Upper lobe of left lung (tissue), 6 donors: ENCODE results near the gene PLD4. TPM values are rescaled to one million over a fixed set of nuclear protein-coding genes. Genes with fewer than 3 reads are reported as not detected.
A peak's percentile ranks its signal among the peaks of the same experiment; 100 is the strongest.

Experiments used
- ATAC-seq, 2 donors: fragments of 200-7000 bp; cut with Tn5 transposase; one replicate each; pipeline ENCODE4 v1.9.1; 2022; ENCODE audit warnings: mild to moderate bottlenecking in 2 of 2, moderate library complexity in 2 of 2; ENCODE audit not compliant: low FRiP score in 2 of 2
- DNase-seq, 2 donors: peaks; one replicate each; pipeline ENCODE4 v3.0.0-alpha.2; 2019 to 2020
- H3K27ac ChIP-seq, 4 donors: fragments of 200-600 bp; sonication (generic); one replicate each; pipeline ENCODE4 v1.5.1; 2016 to 2019
- H3K27me3 ChIP-seq, 4 donors: fragments of 200-600 bp; sonication (generic); one replicate each; pipeline ENCODE4 v1.5.1; 2017 to 2019
- H3K36me3 ChIP-seq, 4 donors: fragments of 200-600 bp; sonication (generic); one replicate each; pipeline ENCODE4 v1.5.1; 2016 to 2019
- H3K4me1 ChIP-seq, 4 donors: fragments of 200-600 bp; sonication (generic); one replicate each; pipeline ENCODE4 v1.5.1; 2018 to 2019
- H3K4me3 ChIP-seq, 4 donors: fragments of 200-600 bp; sonication (generic); one replicate each; pipeline ENCODE4 v1.5.1; 2017 to 2019; ENCODE audit warnings: mild to moderate bottlenecking in 2 of 4, moderate library complexity in 1 of 4
- H3K9me3 ChIP-seq, 4 donors: fragments of 200-600 bp; sonication (generic); one replicate each; pipeline ENCODE4 v1.5.1; 2018 to 2019
- EP300 ChIP-seq, 4 donors: sonication (generic); formaldehyde crosslinking; IDR thresholded peaks; one replicate each; pipeline ENCODE4 v1.5.1; 2017; ENCODE audit warnings: antibody characterized with exemption in 4 of 4, control low read depth in 2 of 4
- POLR2A ChIP-seq, 4 donors: fragments of 450-650 bp; IDR thresholded peaks; one replicate each; pipeline ENCODE4 v1.5.1; 2016 to 2017; ENCODE audit warnings: antibody characterized with exemption in 4 of 4, mild to moderate bottlenecking in 2 of 4
- POLR2AphosphoS5 ChIP-seq, 2 donors: sonication (generic); formaldehyde crosslinking; IDR thresholded peaks; one replicate each; pipeline ENCODE4 v1.5.1; 2017; ENCODE audit warnings: antibody characterized with exemption in 2 of 2
- WGBS, 2 donors: methylation state at CpG; one replicate each; pipeline ENCODE4 v1.1.5; 2017 to 2018; 5-methylcytosine and 5-hydroxymethylcytosine counted together
- total RNA-seq, 6 donors: library from RNA; depleted of rRNA in 4 of 6; stranded (reverse); fragments of >200 nt in 4 of 6; gene quantifications; one replicate each; pipeline versions ENCODE4 v1.1.0 to v1.2.1, GENCODE V29; 2016 to 2021
- TF ChIP-seq, protein P1 (sequence below), 6 experiments: fragments of 450-650 bp in 4 of 6; fragments of 200-600 bp in 2 of 6; sonication (generic) in 2 of 6; IDR thresholded peaks; one replicate each; pipeline ENCODE4 v1.5.1; 2016 to 2019; ENCODE audit warnings: antibody characterized with exemption in 6 of 6
- donor health status: DM: no; HTN: no; CAD: no; lungs with moderate emphysema.
- donor health status: DM: no; HTN: yes; CAD: no; lungs with severe emphysema.

PLD4 gene
- total RNA-seq, 6 donors from 2014 or later: under 0.01 to 6.1 (median 2.5) TPM; not detected in 3

DNA sequence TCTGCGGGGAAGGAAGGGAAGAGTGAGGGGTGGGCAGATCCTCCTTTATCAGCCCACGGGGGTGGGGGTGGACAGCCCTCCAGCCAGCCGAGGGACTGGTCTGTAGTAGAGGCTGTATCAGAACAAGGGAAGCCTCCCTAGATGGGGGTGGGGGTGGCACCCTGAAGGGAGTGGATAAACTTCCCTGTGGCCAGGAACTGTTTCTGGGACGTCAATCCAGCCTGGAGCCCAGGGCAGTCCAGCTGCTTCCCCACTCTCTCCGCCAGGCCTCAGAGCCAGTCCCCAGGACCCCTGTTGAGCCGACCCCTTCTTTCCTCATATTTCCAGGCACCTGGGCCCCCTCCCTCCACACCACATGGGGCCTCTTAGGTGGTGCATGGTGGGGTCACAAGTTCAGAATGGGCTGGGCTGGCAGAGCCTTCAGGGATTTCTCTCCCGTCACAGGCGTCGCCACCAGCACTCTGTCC lies 6.7 kb downstream of the PLD4 start:
- no peak for TF ChIP-seq POLR2A (IDR thresholded peaks at IDR 0.05)
- TF ChIP-seq, protein P1, sequence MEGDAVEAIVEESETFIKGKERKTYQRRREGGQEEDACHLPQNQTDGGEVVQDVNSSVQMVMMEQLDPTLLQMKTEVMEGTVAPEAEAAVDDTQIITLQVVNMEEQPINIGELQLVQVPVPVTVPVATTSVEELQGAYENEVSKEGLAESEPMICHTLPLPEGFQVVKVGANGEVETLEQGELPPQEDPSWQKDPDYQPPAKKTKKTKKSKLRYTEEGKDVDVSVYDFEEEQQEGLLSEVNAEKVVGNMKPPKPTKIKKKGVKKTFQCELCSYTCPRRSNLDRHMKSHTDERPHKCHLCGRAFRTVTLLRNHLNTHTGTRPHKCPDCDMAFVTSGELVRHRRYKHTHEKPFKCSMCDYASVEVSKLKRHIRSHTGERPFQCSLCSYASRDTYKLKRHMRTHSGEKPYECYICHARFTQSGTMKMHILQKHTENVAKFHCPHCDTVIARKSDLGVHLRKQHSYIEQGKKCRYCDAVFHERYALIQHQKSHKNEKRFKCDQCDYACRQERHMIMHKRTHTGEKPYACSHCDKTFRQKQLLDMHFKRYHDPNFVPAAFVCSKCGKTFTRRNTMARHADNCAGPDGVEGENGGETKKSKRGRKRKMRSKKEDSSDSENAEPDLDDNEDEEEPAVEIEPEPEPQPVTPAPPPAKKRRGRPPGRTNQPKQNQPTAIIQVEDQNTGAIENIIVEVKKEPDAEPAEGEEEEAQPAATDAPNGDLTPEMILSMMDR (IDR thresholded peaks at IDR 0.05): no peak
- TF ChIP-seq EP300 (IDR thresholded peaks at IDR 0.05): no peak
- TF ChIP-seq POLR2AphosphoS5 (IDR thresholded peaks at IDR 0.05): no peak
- ATAC-seq: no peak
- no peak for DNase-seq

DNA sequence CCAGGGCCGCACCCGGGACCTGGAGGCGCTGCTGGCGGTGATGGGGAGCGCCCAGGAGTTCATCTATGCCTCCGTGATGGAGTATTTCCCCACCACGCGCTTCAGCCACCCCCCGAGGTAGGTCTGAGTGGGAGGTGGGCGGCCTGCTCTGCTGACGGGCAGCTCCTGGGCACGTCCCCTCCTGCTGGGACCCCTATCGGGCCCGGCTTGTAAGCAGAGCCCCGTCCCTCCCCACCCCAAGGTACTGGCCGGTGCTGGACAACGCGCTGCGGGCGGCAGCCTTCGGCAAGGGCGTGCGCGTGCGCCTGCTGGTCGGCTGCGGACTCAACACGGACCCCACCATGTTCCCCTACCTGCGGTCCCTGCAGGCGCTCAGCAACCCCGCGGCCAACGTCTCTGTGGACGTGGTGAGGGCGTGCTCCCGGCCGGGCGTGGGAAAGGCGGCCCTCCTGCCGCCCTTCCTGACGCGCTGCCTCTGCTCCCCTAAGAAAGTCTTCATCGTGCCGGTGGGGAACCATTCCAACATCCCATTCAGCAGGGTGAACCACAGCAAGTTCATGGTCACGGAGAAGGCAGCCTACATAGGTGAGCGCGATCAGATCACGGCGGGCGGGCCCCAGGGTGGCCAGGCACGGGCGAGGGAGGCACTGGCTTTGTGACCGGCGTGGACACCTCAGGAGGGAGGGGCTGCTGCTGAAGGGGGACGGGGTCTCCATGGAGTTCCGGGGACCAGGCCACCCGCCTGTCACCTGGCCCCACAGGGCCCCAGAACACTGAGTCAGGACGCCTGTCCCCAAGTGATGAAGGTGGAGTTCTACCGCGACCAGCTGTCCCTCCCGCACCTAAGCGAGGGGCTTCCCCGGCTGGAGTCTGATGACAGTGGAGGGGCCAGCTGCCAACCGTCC lies 7.3 kb downstream of the PLD4 start:
- no peak for TF ChIP-seq POLR2A (IDR thresholded peaks at IDR 0.05)
- no peak for TF ChIP-seq EP300 (IDR thresholded peaks at IDR 0.05)
- WGBS, 2 donors: 71 to 74% methylated on average over 13 to 51 of the region's 64 CpGs
- H3K27me3 ChIP-seq: peaks cover 0 to 4% (median 0%) of the 10 kb centered on the region in 4 donors
- peak overlapping the region in 3 of 4 donors; percentile 61 to 67 (median 65) for H3K4me3 ChIP-seq
- no peaks in the 10 kb centered on the region for H3K9me3 ChIP-seq
- no peaks in the 10 kb centered on the region for H3K36me3 ChIP-seq
- peak in 1 of 2 donors; percentile 86 for DNase-seq
- peak overlapping the region in 1 of 4 donors; percentile 38 for H3K27ac ChIP-seq
- peaks cover 10 to 26% (median 13%) of the 10 kb centered on the region in 4 donors for H3K4me1 ChIP-seq
- ATAC-seq: no peak

More for the DNA sequence above, 6.7 kb downstream of the PLD4 start:
- 56 to 86% methylated on average over 3 to 8 of the region's 9 CpGs for WGBS, 2 donors
- no peak overlapping the region for H3K27ac ChIP-seq
- peaks cover 0 to 4% (median 0%) of the 10 kb centered on the region in 4 donors for H3K27me3 ChIP-seq
- H3K36me3 ChIP-seq: no peaks in the 10 kb centered on the region
- H3K4me3 ChIP-seq: no peak overlapping the region
- H3K9me3 ChIP-seq: no peaks in the 10 kb centered on the region
- peaks cover 10 to 26% (median 13%) of the 10 kb centered on the region in 4 donors for H3K4me1 ChIP-seq

DNA sequence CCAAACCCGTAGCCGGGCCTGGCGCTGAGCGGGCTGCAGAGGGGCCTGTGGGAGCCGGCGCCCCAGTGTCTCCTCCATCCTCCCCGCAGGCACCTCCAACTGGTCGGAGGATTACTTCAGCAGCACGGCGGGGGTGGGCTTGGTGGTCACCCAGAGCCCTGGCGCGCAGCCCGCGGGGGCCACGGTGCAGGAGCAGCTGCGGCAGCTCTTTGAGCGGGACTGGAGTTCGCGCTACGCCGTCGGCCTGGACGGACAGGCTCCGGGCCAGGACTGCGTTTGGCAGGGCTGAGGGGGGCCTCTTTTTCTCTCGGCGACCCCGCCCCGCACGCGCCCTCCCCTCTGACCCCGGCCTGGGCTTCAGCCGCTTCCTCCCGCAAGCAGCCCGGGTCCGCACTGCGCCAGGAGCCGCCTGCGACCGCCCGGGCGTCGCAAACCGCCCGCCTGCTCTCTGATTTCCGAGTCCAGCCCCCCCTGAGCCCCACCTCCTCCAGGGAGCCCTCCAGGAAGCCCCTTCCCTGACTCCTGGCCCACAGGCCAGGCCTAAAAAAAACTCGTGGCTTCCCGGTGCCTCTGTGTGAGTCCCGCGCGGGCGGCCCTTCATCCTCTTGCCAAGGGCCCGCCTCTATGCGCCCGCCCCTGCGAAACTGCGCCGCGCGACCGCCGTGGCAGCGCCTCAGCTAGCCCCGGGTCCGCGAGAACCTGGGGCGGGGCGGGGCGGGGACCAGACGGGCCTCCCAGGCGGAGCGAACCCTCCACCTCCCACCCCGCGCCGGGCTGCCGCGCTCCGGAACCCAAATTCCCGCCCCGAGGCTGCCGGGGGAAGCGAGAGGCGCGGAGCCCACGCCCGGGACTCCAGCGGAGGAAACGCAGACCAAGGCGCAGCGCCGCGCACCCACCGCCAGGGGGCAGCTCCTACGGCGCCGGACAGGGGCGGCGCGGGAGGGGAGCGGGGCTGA lies 8.3 kb downstream of the PLD4 start:
- H3K27me3 ChIP-seq: peaks cover 0 to 4% (median 0%) of the 10 kb centered on the region in 4 donors
- WGBS, 2 donors: 19 to 20% methylated on average over 2 to 30 of the region's 100 CpGs
- peaks cover 10 to 26% (median 13%) of the 10 kb centered on the region in 4 donors for H3K4me1 ChIP-seq
- peak overlapping the region; percentile 56 to 67 (median 63) for H3K4me3 ChIP-seq
- H3K27ac ChIP-seq: peak overlapping the region in 2 of 4 donors; percentile 38 to 63
- peak; percentile 84 to 93 for ATAC-seq
- peak; percentile 78 to 96 for DNase-seq
- H3K9me3 ChIP-seq: no peaks in the 10 kb centered on the region
- no peaks in the 10 kb centered on the region for H3K36me3 ChIP-seq
- peak in 1 of 4 donors; percentile 26 for TF ChIP-seq POLR2A (IDR thresholded peaks at IDR 0.05)
- TF ChIP-seq POLR2AphosphoS5 (IDR thresholded peaks at IDR 0.05): peak; percentile 21 to 39
- no peak for TF ChIP-seq EP300 (IDR thresholded peaks at IDR 0.05)
- TF ChIP-seq, protein P1 (IDR thresholded peaks at IDR 0.05): peak; percentile 80 to 91 (median 86)

DNA sequence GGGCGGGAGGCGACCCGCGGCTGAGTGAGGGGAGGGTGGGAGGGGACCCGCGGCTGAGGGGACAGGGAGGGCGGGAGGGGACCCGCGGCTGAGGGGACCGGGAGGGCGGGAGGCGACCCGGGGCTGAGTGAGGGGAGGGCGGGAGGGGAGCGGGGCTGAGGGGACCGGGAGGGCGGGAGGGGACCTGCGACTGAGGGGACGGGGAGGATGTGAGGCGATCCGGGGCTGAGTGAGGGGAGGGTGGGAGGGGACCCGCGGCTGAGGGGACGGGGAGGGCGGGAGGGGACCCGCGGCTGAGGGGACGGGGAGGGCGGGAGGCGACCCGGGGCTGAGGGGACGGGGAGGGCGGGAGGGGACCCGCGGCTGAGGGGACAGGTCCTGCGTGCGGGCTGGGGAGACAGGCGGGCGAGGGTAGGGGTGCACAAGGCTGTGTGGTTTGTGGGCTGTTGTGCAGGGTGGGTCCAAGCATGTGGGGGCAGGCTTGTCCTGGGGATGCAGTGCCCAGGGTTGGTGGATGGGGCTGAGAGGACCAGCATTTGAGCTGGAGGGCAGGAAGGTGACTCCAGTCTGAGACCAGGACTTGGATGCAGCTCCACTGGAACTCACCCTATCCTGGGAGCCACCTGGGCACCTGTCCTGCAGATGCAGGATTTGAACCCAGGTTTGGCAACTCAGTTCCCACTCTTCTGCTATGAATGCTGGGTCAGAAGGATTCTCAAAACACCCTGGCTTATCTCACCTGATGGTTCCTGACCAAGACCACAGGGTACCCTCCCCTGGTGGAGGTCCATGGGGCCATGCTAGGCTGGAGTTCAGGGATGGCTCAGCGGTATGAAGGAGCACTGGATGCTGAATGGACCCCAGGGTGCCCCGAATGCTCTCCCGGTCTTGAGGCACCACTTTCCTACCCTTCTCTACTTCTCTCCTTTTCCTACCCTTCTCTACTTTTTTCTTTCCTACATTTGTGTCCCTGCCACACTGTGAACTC lies 9.4 kb downstream of the PLD4 start:
- Histone ChIP-seq H3K4me1 (peaks cover 10 to 26% (median 13%) of the 10 kb centered on the region in 4 donors), H3K9me3 (no peaks in the 10 kb centered on the region), H3K27ac (peak overlapping the region in 1 of 4 donors; percentile 38), H3K4me3 (peak overlapping the region in 3 of 4 donors; percentile 61 to 67 (median 65)), H3K27me3 (peaks cover 0 to 4% (median 0%) of the 10 kb centered on the region in 4 donors), H3K36me3 (no peaks in the 10 kb centered on the region)
- DNase-seq (peak in 1 of 2 donors; percentile 67), ATAC-seq (no peak)
- WGBS, 2 donors: 32 to 50% methylated on average over 5 to 12 of the region's 42 CpGs
- TF ChIP-seq EP300 (IDR thresholded peaks at IDR 0.05) (no peak), POLR2A (IDR thresholded peaks at IDR 0.05) (no peak), POLR2AphosphoS5 (IDR thresholded peaks at IDR 0.05) (no peak)
- TF ChIP-seq, protein P1 (IDR thresholded peaks at IDR 0.05): no peak
